Esophagus squamous epithelium (tissue), 5 donors: ENCODE data around the gene COL20A1. TPM values are rescaled to one million over a fixed set of nuclear protein-coding genes. Genes with fewer than 3 reads are reported as not detected.
"Not testable (repeated sequence)": the region's sequence is repeated elsewhere in the genome, so short reads cannot be mapped to it uniquely, and the experiment has no call there.

ENCODE experiments used
- DNase-seq: peaks from one replicate; lab custom pipeline; 2025; lab: John Stamatoyannopoulos, UW
- H3K27ac ChIP-seq, 4 donors: fragments of 200-600 bp; sonication (generic); one replicate each; pipeline ENCODE4 v1.5.1; 2016 to 2019; ENCODE audit warnings: mild to moderate bottlenecking in 1 of 4
- H3K27me3 ChIP-seq, 4 donors: fragments of 200-600 bp; sonication (generic); 1 replicate in 3 of 4; 2 replicates in 1 of 4; pipeline versions ENCODE4 v1.5.1 to v1.6.0; 2017 to 2021; ENCODE audit warnings: antibody characterized with exemption in 1 of 4
- H3K36me3 ChIP-seq, 3 donors: fragments of 200-600 bp; sonication (generic); one replicate each; pipeline ENCODE4 v1.5.1; 2016 to 2019
- H3K4me1 ChIP-seq, 3 donors: fragments of 200-600 bp; sonication (generic); one replicate each; pipeline ENCODE4 v1.5.1; 2017 to 2019
- H3K4me3 ChIP-seq, 4 donors: fragments of 200-600 bp; sonication (generic); 1 replicate in 3 of 4; 2 replicates in 1 of 4; pipeline ENCODE4 v1.5.1; 2016 to 2019; ENCODE audit warnings: mild to moderate bottlenecking in 2 of 4, moderate library complexity in 1 of 4
- H3K9me3 ChIP-seq, 3 donors: fragments of 200-600 bp; sonication (generic); one replicate each; pipeline ENCODE4 v1.5.1; 2016 to 2019
- POLR2A ChIP-seq, 4 donors: fragments of 450-650 bp; IDR thresholded peaks; one replicate each; pipeline ENCODE4 v1.6.1; 2017; ENCODE audit warnings: antibody characterized with exemption in 4 of 4, mild to moderate bottlenecking in 4 of 4, moderate library complexity in 3 of 4
- WGBS, 2 donors: methylation state at CpG; one replicate each; pipeline ENCODE4 v1.1.5; 2018; 5-methylcytosine and 5-hydroxymethylcytosine counted together
- intact Hi-C: fragments of 100-400 bp; cut with DNase I; formaldehyde crosslinking; loops from one replicate; pipeline ENCODE4 v1.15.0; 2022
- total RNA-seq, 4 donors: library from RNA; depleted of rRNA; stranded (reverse); fragments of >200 nt; gene quantifications; one replicate each; pipeline ENCODE4 v1.1.0, GENCODE V29; 2016
- TF ChIP-seq, protein P1 (sequence below), 6 experiments: fragments of 450-650 bp in 4 of 6; fragments of 200-600 bp in 2 of 6; sonication (generic) in 2 of 6; IDR thresholded peaks; one replicate each; pipeline ENCODE4 v1.5.1; 2016 to 2019; ENCODE audit warnings: antibody characterized with exemption in 6 of 6, mild to moderate bottlenecking in 4 of 6, moderate library complexity in 4 of 6
- donor health status: DM: yes; HTN: yes; CAD: no.

Gene COL20A1
- total RNA-seq, 4 donors from 2014 or later: not detected

DNA sequence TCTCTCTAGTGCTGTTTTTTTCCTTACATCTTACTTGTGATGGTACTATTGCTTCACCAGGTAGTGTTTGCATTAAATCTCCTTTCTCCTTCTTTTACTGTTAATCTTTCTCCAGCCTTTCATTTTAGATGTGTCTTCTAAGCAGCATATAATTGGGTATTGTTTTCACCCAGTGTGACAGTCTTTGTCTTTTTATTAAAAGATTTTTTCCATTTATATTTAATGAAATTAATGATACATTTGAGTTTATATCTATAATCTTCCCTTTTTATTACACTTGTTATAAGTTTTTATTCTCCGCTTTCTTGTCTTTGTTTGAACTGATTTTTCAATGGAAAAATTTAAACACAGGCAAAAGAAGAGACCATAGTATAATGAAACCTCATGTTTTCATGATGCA is 8.7 kb downstream of the COL20A1 start:
- intact Hi-C loops: no loop called here

DNA sequence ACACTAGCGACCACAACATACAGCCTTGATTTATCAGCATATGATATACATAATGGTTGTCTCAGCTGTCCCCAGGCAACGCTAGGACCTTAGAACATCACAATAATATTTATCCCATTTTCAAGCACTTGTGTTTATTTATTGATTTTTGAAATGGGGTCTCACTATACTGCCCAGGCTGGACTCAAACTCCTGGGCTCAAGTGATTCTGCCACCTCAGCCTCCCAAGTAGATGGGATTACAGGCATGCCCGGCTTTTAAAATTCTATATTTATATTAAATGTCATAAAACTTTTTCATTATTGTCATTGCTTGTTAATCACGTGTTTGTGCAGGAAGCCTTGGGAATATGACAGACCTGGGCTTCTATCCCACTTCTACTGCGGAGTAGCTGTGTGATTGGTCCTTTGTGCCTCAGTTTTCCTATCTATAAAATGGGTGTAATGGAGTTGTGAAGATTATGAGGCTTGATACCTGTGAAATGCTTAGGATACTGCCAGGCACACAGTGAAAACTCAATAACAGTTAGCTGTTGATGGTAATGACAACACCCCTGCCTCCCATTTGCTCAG is 10.2 kb downstream of the COL20A1 start:
- no peak overlapping the region for H3K27ac ChIP-seq
- intact Hi-C loops: no loop called here

More for the DNA sequence above, 8.7 kb downstream of the COL20A1 start:
- H3K36me3 ChIP-seq: no peaks in the 10 kb centered on the region
- H3K4me3 ChIP-seq: no peak overlapping the region
- no peak overlapping the region for H3K27ac ChIP-seq
- TF ChIP-seq POLR2A (IDR thresholded peaks at IDR 0.05): no peak
- TF ChIP-seq, protein P1, sequence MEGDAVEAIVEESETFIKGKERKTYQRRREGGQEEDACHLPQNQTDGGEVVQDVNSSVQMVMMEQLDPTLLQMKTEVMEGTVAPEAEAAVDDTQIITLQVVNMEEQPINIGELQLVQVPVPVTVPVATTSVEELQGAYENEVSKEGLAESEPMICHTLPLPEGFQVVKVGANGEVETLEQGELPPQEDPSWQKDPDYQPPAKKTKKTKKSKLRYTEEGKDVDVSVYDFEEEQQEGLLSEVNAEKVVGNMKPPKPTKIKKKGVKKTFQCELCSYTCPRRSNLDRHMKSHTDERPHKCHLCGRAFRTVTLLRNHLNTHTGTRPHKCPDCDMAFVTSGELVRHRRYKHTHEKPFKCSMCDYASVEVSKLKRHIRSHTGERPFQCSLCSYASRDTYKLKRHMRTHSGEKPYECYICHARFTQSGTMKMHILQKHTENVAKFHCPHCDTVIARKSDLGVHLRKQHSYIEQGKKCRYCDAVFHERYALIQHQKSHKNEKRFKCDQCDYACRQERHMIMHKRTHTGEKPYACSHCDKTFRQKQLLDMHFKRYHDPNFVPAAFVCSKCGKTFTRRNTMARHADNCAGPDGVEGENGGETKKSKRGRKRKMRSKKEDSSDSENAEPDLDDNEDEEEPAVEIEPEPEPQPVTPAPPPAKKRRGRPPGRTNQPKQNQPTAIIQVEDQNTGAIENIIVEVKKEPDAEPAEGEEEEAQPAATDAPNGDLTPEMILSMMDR (IDR thresholded peaks at IDR 0.05): no peak
- H3K4me1 ChIP-seq: no peaks in the 10 kb centered on the region
- no peak for DNase-seq
- WGBS, 2 donors: 89 to 100% methylated on average over 1 of the region's 1 CpG
- H3K27me3 ChIP-seq: peaks cover 0 to 84% (median 8%) of the 10 kb centered on the region in 4 donors
- H3K9me3 ChIP-seq: peaks cover 0 to 12% (median 9%) of the 10 kb centered on the region in 3 donors

DNA sequence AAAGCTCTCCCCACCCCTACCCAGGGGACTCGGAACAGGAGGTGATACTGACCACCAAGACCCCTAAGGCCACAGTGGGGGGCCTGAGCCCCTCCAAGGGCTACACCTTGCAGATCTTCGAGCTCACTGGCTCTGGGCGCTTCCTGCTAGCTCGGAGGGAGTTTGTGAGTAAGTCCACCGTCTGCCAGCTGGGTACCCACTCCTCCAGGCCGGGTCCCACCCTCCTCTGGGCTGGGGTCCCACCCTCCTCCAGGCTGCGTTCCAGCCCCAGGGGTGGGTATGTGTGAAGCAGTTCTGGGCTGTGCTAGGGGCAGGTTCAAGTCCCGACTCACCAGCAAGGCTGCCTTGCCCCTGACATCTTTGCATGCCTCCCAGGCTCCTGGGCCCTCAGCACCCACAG is 12.4 kb downstream of the COL20A1 start:
- no peak for TF ChIP-seq POLR2A (IDR thresholded peaks at IDR 0.05)
- TF ChIP-seq, protein P1 (IDR thresholded peaks at IDR 0.05): no peak
- intact Hi-C loops: no loop called here
- H3K4me1 ChIP-seq: peaks cover 0 to 7% (median 0%) of the 10 kb centered on the region in 3 donors
- no peak overlapping the region for H3K4me3 ChIP-seq
- no peak for DNase-seq
- no peak overlapping the region for H3K27ac ChIP-seq
- no peaks in the 10 kb centered on the region for H3K36me3 ChIP-seq
- H3K9me3 ChIP-seq: peaks cover 0 to 12% (median 9%) of the 10 kb centered on the region in 3 donors
- peaks cover 0 to 84% (median 3%) of the 10 kb centered on the region in 4 donors for H3K27me3 ChIP-seq
- WGBS, 2 donors: 55% methylated on average over 4 of the region's 8 CpGs; no CpG with 5 or more reads in 1 of the 2 donors

More for the DNA sequence above, 10.2 kb downstream of the COL20A1 start:
- Histone ChIP-seq H3K4me1 (no peaks in the 10 kb centered on the region), H3K9me3 (peaks cover 0 to 12% (median 9%) of the 10 kb centered on the region in 3 donors), H3K36me3 (no peaks in the 10 kb centered on the region), H3K4me3 (no peak overlapping the region), H3K27me3 (peaks cover 0 to 84% (median 0%) of the 10 kb centered on the region in 4 donors)
- TF ChIP-seq POLR2A (IDR thresholded peaks at IDR 0.05): no peak
- TF ChIP-seq, protein P1 (IDR thresholded peaks at IDR 0.05): no peak
- 52 to 54% methylated on average over 5 of the region's 5 CpGs for WGBS, 2 donors
- no peak for DNase-seq

DNA sequence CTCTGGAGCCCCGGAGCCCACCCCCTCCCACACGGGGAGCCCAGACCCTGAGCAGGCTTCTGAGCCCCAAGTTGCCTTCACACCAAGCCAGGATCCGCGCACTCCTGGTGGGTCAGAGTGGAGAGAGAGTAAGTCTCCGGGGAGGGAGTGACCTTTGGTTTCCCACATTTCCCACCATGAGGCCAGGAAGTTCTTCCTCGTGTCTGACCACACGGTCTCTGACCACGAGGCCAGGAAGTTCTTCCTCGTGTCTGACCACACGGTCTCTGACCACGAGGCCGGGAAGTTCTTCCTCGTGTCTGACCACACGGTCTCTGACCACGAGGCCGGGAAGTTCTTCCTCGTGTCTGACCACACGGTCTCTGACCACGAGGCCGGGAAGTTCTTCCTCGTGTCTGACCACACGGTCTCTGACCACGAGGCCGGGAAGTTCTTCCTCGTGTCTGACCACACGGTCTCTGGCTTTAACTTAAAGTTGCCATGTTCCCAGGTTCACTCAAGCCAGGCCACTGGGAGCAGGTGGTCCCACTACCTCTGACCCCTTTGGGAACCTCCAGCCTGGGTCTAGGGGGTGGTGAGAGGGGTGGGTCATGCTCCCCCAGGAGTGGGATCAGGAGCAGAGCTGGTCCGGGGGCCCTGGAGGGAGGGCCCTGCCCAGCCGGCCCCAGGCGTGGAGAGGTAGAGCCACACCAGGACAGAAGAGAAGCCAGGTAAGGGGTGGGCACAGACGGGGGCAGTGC is 13.1 kb downstream of the COL20A1 start:
- DNase-seq, H3K27ac ChIP-seq, H3K4me3 ChIP-seq, H3K9me3 ChIP-seq, H3K4me1 ChIP-seq, H3K36me3 ChIP-seq, intact Hi-C loops: not testable (repeated sequence)
- H3K27me3 ChIP-seq: peaks cover 0 to 79% (median 3%) of the 10 kb centered on the region in 4 donors
- WGBS, 2 donors: 73 to 83% methylated on average over 6 to 7 of the region's 30 CpGs

DNA sequence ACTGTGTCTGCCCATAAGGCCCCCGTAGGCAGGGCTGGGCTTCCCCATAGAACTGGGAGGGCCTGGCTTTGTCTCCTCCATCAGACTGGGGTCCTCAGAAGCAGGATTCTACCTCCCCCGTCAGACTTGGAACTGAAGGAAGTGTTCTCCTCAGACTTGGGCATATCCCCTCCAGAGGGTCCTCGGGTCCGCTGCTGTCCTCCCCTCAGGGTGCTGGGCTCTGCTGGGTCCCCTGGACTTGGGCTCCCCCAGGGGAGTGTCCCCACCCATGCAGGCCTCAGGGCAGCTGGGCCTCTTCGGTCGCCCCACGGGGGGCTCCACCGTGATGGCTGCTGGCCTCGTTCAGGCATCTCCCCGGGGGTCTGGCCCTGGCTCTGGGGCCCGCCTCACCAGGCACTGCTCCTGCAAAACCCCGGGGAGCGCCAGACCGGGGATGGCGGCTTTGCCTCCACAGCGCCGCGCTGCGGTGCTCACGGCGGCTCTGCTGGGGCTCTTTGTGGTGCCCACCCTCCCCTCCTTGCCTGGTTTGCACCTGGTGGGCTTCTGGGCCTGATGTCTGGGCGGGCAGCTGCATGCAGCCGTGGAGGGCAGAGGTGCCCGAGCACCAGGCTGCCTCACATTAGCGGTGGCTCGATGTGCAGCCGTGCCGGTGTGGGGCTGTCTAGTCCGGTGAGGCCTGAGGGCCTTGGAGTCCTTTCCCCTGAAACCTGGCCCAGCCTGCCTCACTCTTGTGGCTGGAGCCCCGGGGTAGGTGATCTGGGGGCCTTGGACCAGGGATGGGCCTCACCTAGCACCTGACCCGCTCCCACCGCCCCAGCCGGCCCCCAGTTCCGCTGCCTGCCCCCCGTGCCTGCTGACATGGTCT is 13.9 kb downstream of the COL20A1 start:
- H3K27me3 ChIP-seq: peaks cover 0 to 78% (median 3%) of the 10 kb centered on the region in 4 donors

More for the DNA sequence above, 13.9 kb downstream of the COL20A1 start:
- peaks cover 0 to 7% (median 0%) of the 10 kb centered on the region in 3 donors for H3K4me1 ChIP-seq
- no peak overlapping the region for H3K27ac ChIP-seq
- DNase-seq: no peak
- H3K4me3 ChIP-seq: no peak overlapping the region
- peaks cover 0 to 4% (median 0%) of the 10 kb centered on the region in 3 donors for H3K9me3 ChIP-seq
- WGBS, 2 donors: 82 to 88% methylated on average over 3 to 4 of the region's 35 CpGs
- TF ChIP-seq POLR2A (IDR thresholded peaks at IDR 0.05): no peak
- TF ChIP-seq, protein P1 (IDR thresholded peaks at IDR 0.05): no peak
- intact Hi-C loops: no loop called here
- H3K36me3 ChIP-seq: no peaks in the 10 kb centered on the region
